Mucosa of descending colon (tissue), 3 donors: ENCODE data around the gene PHF20. TPM values are rescaled to one million over a fixed set of nuclear protein-coding genes. Genes with fewer than 3 reads are reported as not detected.
"Not testable (repeated sequence)": the region's sequence is repeated elsewhere in the genome, so short reads cannot be mapped to it uniquely, and the experiment has no call there.

Source experiments
- ATAC-seq: fragments of 200-7000 bp; cut with Tn5 transposase; one replicate; pipeline ENCODE4 v1.9.1; 2020; ENCODE audit warnings: mild to moderate bottlenecking, moderate library complexity
- DNase-seq, 3 donors: peaks; one replicate each; pipeline ENCODE4 v3.0.0-alpha.2; 2020
- H3K36me3 ChIP-seq: fragments of 200-600 bp; one replicate; pipeline ENCODE4 v1.8.0; 2021; ENCODE audit warnings: low read depth, mild to moderate bottlenecking
- H3K4me1 ChIP-seq: fragments of 200-600 bp; one replicate; pipeline ENCODE4 v1.8.0; 2021; ENCODE audit warnings: low read depth, mild to moderate bottlenecking
- H3K4me3 ChIP-seq: fragments of 200-600 bp; one replicate; pipeline ENCODE4 v1.8.0; 2021; ENCODE audit warnings: mild to moderate bottlenecking
- H3K9me3 ChIP-seq: fragments of 200-600 bp; one replicate; pipeline ENCODE4 v1.8.0; 2021; ENCODE audit warnings: mild to moderate bottlenecking
- CTCF ChIP-seq: fragments of 200-600 bp; IDR thresholded peaks from one replicate; pipeline ENCODE4 v1.8.0; 2022; ENCODE audit warnings: antibody characterized with exemption, mild to moderate bottlenecking
- intact Hi-C, 2 donors: fragments of 100-400 bp; cut with DNase I in 1 of 2; cut with micrococcal nuclease in 1 of 2; formaldehyde crosslinking; loops; one replicate each; pipeline versions ENCODE4 v1.11.0 to v1.11.1; 2022; cut with DNase I, micrococcal nuclease
- total RNA-seq, 3 donors: library from RNA; stranded (reverse); fragmentation: NEBNext Ultra II Directional in 2 of 3; extraction: Animal tissue kit (Norgen Biotek cat#: 25700) in 2 of 3; gene quantifications; one replicate each; pipeline versions ENCODE4 v1.2.1 to v1.2.4, GENCODE V29; 2021 to 2023
- donor health status: DM: no; HTN: no; CAD: no; lungs with moderate emphysema.
- donor health status: DM: no; HTN: no; CAD: no.
- donor health status: DM: no; HTN: yes; CAD: no.

The PHF20 gene
- total RNA-seq, 3 donors from 2014 or later: 23.3 to 61.1 (median 28.5) TPM

- no peaks in the 10 kb centered on the region for H3K36me3 ChIP-seq
- DNase-seq: no peak
- ATAC-seq: no peak
- no peaks in the 10 kb centered on the region for H3K9me3 ChIP-seq
- no peak for TF ChIP-seq CTCF
- H3K4me1 ChIP-seq: no peaks in the 10 kb centered on the region
- intact Hi-C loops: no loop called here
- no peak overlapping the region for H3K4me3 ChIP-seq
These were observed 121.1 kb downstream of the PHF20 start for GRCh38 chr20:35892871-35893270.

DNA sequence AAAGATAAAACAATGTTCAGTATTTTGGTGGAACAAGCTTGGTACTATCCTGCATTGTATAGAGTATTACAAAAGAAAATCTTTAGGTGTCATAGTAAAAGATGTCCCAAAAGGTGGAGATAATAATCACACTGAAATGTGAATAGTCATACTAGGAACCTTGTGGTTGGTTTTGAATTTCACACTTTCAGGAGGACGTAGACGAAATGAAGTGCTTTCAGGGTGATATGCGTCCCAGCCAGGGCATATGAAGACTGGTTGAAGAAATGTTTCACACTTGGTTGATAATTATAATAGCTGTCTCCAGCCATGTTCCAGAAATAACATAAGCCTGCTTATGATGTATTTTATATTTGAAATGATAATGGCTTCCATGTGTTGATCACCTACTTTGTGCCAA is 122.1 kb downstream of the PHF20 start:
- DNase-seq (no peak), ATAC-seq (no peak)
- intact Hi-C loops: no loop called here
- no peak overlapping the region for H3K4me3 ChIP-seq
- no peaks in the 10 kb centered on the region for H3K36me3 ChIP-seq
- TF ChIP-seq CTCF: no peak
- no peaks in the 10 kb centered on the region for H3K4me1 ChIP-seq
- no peaks in the 10 kb centered on the region for H3K9me3 ChIP-seq

- DNase-seq: not testable (repeated sequence)
These were observed 123.7 kb downstream of the PHF20 start for GRCh38 chr20:35895516-35895915.

DNA sequence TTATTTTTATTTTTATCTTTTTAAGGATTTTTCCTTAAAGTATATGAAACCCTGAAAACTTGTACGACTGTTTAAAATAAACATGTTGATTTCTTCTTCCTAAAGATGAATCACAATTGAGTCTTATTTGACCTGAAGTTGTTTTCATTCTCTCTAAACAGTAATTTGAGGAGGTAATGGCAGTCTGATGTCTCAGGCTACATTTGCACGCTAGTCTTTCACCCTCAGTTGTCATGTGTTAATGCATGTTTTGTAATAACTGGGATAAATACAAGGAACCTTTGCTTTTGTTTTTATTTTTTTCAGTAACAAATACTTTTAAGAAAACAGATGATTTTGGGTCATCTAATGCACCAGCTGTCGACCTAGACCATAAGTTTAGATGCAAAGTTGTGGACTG is 127.2 kb downstream of the PHF20 start:
- Histone ChIP-seq H3K36me3 (no peaks in the 10 kb centered on the region), H3K4me1 (no peaks in the 10 kb centered on the region), H3K9me3 (no peaks in the 10 kb centered on the region), H3K4me3 (no peak overlapping the region)
- intact Hi-C loops: no loop called here
- no peak for DNase-seq
- no peak for ATAC-seq
- no peak for TF ChIP-seq CTCF

More at GRCh38 chr20:35895516-35895915, 123.7 kb downstream of the PHF20 start:
- H3K4me3 ChIP-seq, ATAC-seq, H3K4me1 ChIP-seq, H3K9me3 ChIP-seq, H3K36me3 ChIP-seq, intact Hi-C loops: not testable (repeated sequence)

DNA sequence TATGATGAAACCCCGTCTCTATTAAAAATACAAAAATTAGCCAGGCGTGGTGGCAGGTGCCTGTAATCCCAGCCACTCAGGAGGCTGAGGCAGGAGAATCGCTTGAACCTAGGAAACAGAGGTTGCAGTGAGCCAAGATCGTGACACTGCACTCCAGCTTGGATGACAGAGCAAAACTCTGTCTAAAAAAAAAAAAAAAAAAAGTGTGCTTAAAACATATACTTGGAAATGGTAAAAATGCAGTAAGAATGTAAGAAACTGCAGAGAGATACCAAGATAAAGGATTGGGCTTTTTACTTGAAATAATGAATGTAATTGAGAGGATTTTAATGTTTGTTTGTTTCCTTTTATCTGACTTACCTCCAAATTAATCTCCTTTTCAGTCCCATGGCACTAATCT is 129.4 kb downstream of the PHF20 start:
- DNase-seq, H3K4me3 ChIP-seq, H3K4me1 ChIP-seq, ATAC-seq, intact Hi-C loops, H3K9me3 ChIP-seq, H3K36me3 ChIP-seq: not testable (repeated sequence)

DNA sequence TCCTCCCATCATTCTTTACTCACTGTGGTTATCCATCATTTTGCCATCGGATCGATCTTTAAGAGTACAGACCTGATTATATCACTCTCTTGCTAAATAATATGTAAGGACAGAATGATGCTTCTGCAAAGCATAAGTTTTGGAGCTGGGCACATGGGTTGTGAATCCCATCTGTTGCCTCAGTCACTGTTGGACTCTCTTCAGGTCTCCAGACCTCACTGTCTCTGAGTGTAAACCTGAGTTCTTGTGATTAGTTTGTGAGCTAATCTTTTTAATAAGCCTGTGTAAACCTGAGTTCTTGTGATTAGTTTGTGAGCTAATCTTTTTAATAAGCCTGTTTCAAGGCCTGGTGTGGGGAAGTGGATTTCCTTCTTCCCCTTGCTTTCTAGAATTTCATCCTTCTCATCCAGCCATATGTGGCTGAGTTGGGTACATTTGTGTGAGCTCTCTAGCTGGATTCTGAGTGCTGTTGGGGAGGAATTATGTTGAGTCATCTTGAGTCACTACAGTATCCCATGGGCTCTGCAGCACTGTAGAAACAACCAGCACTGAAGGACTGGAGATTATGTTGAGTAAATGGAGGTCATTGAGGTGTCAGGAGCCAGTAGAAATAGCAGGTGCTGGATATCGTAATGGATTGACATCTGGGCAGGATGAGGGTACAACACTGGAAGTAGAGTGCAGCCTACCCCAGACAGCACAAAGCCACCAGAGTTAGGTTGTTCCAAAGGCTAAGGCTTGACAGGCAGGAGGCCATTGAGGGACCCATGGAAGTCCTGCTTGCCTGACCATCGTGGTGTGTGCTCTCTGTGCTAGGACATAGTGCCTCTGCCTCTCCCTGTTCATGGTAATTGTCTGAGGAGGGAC is 130.1 kb downstream of the PHF20 start:
- Histone ChIP-seq H3K36me3 (no peaks in the 10 kb centered on the region), H3K4me3 (no peak overlapping the region), H3K4me1 (no peaks in the 10 kb centered on the region), H3K9me3 (no peaks in the 10 kb centered on the region)
- DNase-seq: no peak
- peak; percentile 33 for ATAC-seq
- no peak for TF ChIP-seq CTCF
- intact Hi-C loops: no loop called here
